Stimulated activated CD8-positive, alpha-beta memory T cell treated with anti-CD3 and anti-CD28 coated beads, Interleukin-12 subunit alpha, Interleukin-12 subunit beta, amount 100 ng/mL, for 1 hour (primary cell): ENCODE data around the gene TRABD2A.
"Not testable (repeated sequence)": the region's sequence is repeated elsewhere in the genome, so short reads cannot be mapped to it uniquely, and the experiment has no call there.

ENCODE experiments used
- DNase-seq: peaks from one replicate; pipeline ENCODE4 v3.0.0-alpha.2; 2020; ENCODE audit warnings: low read depth

TRABD2A gene

GRCh38 chr2:84778911-84779690 lies 101.8 kb downstream of the TRABD2A start:
- no peak for DNase-seq

- DNase-seq = no peak
Measured at GRCh38 chr2:84776011-84776410, 104.9 kb downstream of the TRABD2A start.

DNA sequence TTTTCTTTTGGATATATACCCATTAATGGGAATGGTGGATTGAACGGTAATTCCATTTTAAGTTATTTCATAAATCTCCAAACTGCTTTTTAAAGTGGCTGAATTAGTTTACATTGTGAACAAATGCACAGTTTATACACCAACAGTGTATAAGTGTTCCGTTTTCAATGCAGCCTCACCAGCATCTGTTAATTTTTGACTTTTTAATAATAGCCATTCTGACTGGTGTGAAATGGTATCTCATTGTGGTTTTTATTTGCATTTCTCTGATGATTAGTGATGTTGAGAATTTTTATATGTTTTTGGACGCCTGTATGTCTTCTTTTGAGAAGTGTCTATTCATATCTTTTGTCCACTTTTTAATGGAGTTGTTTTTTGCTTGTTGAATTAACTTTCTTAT lies 107.3 kb downstream of the TRABD2A start:
- DNase-seq = not testable (repeated sequence)
